Measurements from ENCODE around the gene MAD1L1.

Gene MAD1L1

GRCh38 chr7:2282185-2282751, 49.5 kb upstream of the MAD1L1 start:
- Histone ChIP-seq H3K9me3 (ENCODE audit: control insufficient read depth, insufficient read depth, low read depth, low read length) (no peaks in the 10 kb centered on the region), H3K36me3 (ENCODE audit: control insufficient read depth in 2 of 2, insufficient read depth in 1 of 2, low read length in 2 of 2) (no peaks in the 10 kb centered on the region), H3K4me1 (ENCODE audit: control insufficient read depth, insufficient read depth, low read length) (no peaks in the 10 kb centered on the region), H3K4me3 (ENCODE audit: low read depth, low read length) (no peak overlapping the region), H3K27ac (ENCODE audit: extremely low read depth, low read depth, low read length) (no peak overlapping the region)
- ChIA-PET CTCF (interaction anchor here (0.6 kb wide), 2 partner anchors 42 to 80 kb away, joined by 3 to 4 read pairs; no protein-coding TSS in a partner anchor), POLR2A (no interaction called here)
- no peak for TF ChIP-seq ZNF16 (tag by site-specific recombination; IDR thresholded peaks at IDR 0.05; ENCODE audit: low read depth)
- no peak for TF ChIP-seq ZNF37A (tag by site-specific recombination; IDR thresholded peaks at IDR 0.05)
- no peak for TF ChIP-seq ZNF341 (tag by site-specific recombination; IDR thresholded peaks at IDR 0.05; ENCODE audit: low read depth)
- no peak for TF ChIP-seq ZNF366 (tag by site-specific recombination; conservative IDR thresholded peaks at IDR 0.05)
- no peak for TF ChIP-seq KLF9 (tag by site-specific recombination; IDR thresholded peaks at IDR 0.05; ENCODE audit: low read depth)
- no peak for TF ChIP-seq OSR2 (tag by site-specific recombination; IDR thresholded peaks at IDR 0.05)
- no peak for TF ChIP-seq HOXA7 (CRISPR knock-in tag; IDR thresholded peaks at IDR 0.05; ENCODE audit: borderline replicate concordance)
- TF ChIP-seq, protein P1, sequence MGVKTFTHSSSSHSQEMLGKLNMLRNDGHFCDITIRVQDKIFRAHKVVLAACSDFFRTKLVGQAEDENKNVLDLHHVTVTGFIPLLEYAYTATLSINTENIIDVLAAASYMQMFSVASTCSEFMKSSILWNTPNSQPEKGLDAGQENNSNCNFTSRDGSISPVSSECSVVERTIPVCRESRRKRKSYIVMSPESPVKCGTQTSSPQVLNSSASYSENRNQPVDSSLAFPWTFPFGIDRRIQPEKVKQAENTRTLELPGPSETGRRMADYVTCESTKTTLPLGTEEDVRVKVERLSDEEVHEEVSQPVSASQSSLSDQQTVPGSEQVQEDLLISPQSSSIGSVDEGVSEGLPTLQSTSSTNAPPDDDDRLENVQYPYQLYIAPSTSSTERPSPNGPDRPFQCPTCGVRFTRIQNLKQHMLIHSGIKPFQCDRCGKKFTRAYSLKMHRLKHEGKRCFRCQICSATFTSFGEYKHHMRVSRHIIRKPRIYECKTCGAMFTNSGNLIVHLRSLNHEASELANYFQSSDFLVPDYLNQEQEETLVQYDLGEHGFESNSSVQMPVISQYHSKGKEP (tag by site-specific recombination; IDR thresholded peaks at IDR 0.05): no peak
- no peak for TF ChIP-seq ZNF513 (tag by site-specific recombination; IDR thresholded peaks at IDR 0.05)
- TF ChIP-seq BCL11A (tag by site-specific recombination; IDR thresholded peaks at IDR 0.05; ENCODE audit: low read depth): no peak
- TF ChIP-seq ZBTB48 (tag by site-specific recombination; IDR thresholded peaks at IDR 0.05): no peak
- TF ChIP-seq ZBTB17 (tag by site-specific recombination; IDR thresholded peaks at IDR 0.05): no peak
- TF ChIP-seq SP3 (tag by site-specific recombination; IDR thresholded peaks at IDR 0.05): no peak
- TF ChIP-seq ZNF404 (tag by site-specific recombination; IDR thresholded peaks at IDR 0.05): no peak
- no peak for TF ChIP-seq ZNF23 (tag by site-specific recombination; IDR thresholded peaks at IDR 0.05; ENCODE audit: borderline replicate concordance)
- TF ChIP-seq ZNF558 (tag by site-specific recombination; IDR thresholded peaks at IDR 0.05): no peak

DNA sequence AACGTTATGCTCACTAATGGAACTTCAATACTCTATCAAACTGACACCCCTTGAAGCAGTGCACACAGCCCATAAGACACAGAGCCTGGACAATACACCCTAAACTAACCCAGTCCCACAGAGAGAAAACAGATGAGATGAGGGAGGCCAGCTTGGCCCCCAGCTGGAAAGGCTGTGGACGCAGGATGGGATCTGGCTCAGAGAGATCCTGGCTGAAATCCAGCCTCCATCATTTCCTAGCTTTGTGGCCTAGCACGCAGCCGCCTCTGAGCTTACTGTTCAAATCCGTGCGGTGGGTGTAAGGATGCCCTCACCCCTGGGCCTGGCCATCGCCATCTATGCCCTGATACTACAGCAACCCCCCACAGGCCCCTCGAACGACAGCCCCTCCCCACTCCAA, 48.8 kb upstream of the MAD1L1 start:
- Histone ChIP-seq H3K27ac (ENCODE audit: extremely low read depth, low read depth, low read length) (no peak overlapping the region), H3K9me3 (ENCODE audit: control insufficient read depth, insufficient read depth, low read depth, low read length) (no peaks in the 10 kb centered on the region), H3K4me3 (ENCODE audit: low read depth, low read length) (no peak overlapping the region), H3K36me3 (ENCODE audit: control insufficient read depth in 2 of 2, insufficient read depth in 1 of 2, low read length in 2 of 2) (no peaks in the 10 kb centered on the region), H3K4me1 (ENCODE audit: control insufficient read depth, insufficient read depth, low read length) (no peaks in the 10 kb centered on the region)
- no peak for TF ChIP-seq ZBTB21 (tag by site-specific recombination; IDR thresholded peaks at IDR 0.05)
- no peak for TF ChIP-seq ZNF2 (tag by site-specific recombination; IDR thresholded peaks at IDR 0.05)
- TF ChIP-seq ZSCAN5A (tag by site-specific recombination; IDR thresholded peaks at IDR 0.05): no peak
- TF ChIP-seq, protein P2, sequence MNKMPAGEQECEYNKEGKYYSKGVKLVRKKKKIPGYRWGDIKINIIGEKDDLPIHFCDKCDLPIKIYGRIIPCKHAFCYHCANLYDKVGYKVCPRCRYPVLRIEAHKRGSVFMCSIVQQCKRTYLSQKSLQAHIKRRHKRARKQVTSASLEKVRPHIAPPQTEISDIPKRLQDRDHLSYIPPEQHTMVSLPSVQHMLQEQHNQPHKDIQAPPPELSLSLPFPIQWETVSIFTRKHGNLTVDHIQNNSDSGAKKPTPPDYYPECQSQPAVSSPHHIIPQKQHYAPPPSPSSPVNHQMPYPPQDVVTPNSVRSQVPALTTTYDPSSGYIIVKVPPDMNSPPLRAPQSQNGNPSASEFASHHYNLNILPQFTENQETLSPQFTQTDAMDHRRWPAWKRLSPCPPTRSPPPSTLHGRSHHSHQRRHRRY (tag by site-specific recombination; IDR thresholded peaks at IDR 0.05): no peak
- TF ChIP-seq ZNF530 (tag by site-specific recombination; IDR thresholded peaks at IDR 0.05; ENCODE audit: low read depth): no peak
- no peak for TF ChIP-seq ZBTB17 (tag by site-specific recombination; IDR thresholded peaks at IDR 0.05)
- ChIA-PET CTCF (interaction anchor here (0.6 kb wide), 1 partner anchor 42 kb away, joined by 3 read pairs; no protein-coding TSS in a partner anchor), POLR2A (no interaction called here)

Data from HEK293 (cell line).